ENCODE results near the gene LYSMD1.

The LYSMD1 gene

GRCh38 chr1:151156515-151156819 is 9.2 kb downstream of the LYSMD1 start, which contains the start of gene TNFAIP8L2:
TNFAIP8L2 (plus strand) TSS chr1:151156649; CDS start chr1:151158698, 2,049 bp downstream.
- Histone ChIP-seq H3K9ac (ENCODE audit: low read depth, low read length) (peak within 1 kb of the TSS; percentile 55), H3K27ac (ENCODE audit: low read length) (peak within 1 kb of the TSS; percentile 89), H3K4me3 (ENCODE audit: low read depth in 1 of 2, low read length in 2 of 2) (peak within 1 kb of the TSS; percentile 18 to 54; a peak in 3 of 4 replicates), H2AFZ (ENCODE audit: low read depth, low read length) (peak within 1 kb of the TSS; percentile 73), H3K4me1 (ENCODE audit: insufficient read depth, low read length) (peaks cover 31% of the 10 kb centered on the region), H3K27me3 (ENCODE audit: insufficient read depth, low read length, poor library complexity) (no peaks in the 10 kb centered on the region), H3K36me3 (ENCODE audit: insufficient read depth, low read length) (peaks cover 29% of the 10 kb centered on the region), H3K9me3 (ENCODE audit: insufficient read depth, low read length, severe bottlenecking) (no peaks in the 10 kb centered on the region), H3K79me2 (ENCODE audit: insufficient read depth, low read length) (peaks cover 4% of the 10 kb centered on the region), H3K4me2 (ENCODE audit: insufficient read depth, low read length) (peak within 1 kb of the TSS; percentile 71), H4K20me1 (ENCODE audit: insufficient read depth, low read length) (no peaks in the 10 kb centered on the region)
- TF ChIP-seq EZH2 (IDR thresholded peaks at IDR 0.05; ENCODE audit: borderline replicate concordance, low read depth, low read length, severe bottlenecking) (no peak), CTCF (IDR thresholded peaks at IDR 0.05; ENCODE audit: borderline replicate concordance, extremely low read depth, low read length, poor library complexity, severe bottlenecking) (no peak)
- DNase-seq (peak; percentile 68), ATAC-seq (ENCODE audit: insufficient read depth, low read depth) (peak; percentile 56)

GRCh38 chr1:151147665-151148064 is 18.0 kb downstream of the LYSMD1 start:
- DNase-seq (no peak), ATAC-seq (ENCODE audit: insufficient read depth, low read depth) (no peak)
- Histone ChIP-seq H3K9ac (ENCODE audit: low read depth, low read length) (peak overlapping the region; percentile 57), H3K4me2 (ENCODE audit: insufficient read depth, low read length) (peak overlapping the region; percentile 87), H3K27me3 (ENCODE audit: insufficient read depth, low read length, poor library complexity) (no peaks in the 10 kb centered on the region), H3K27ac (ENCODE audit: low read length) (no peak overlapping the region), H3K4me3 (ENCODE audit: low read depth in 1 of 2, low read length in 2 of 2) (peak overlapping the region in 1 of 2 experiments; percentile 86; a peak in 2 of 4 replicates), H2AFZ (ENCODE audit: low read depth, low read length) (peak overlapping the region; percentile 77; the same call in 1 of the 2 replicates), H3K79me2 (ENCODE audit: insufficient read depth, low read length) (no peaks in the 10 kb centered on the region; the same call in 1 of the 2 replicates), H3K36me3 (ENCODE audit: insufficient read depth, low read length) (no peaks in the 10 kb centered on the region), H4K20me1 (ENCODE audit: insufficient read depth, low read length) (no peaks in the 10 kb centered on the region), H3K4me1 (ENCODE audit: insufficient read depth, low read length) (peaks cover 20% of the 10 kb centered on the region), H3K9me3 (ENCODE audit: insufficient read depth, low read length, severe bottlenecking) (no peaks in the 10 kb centered on the region)
- TF ChIP-seq CTCF (IDR thresholded peaks at IDR 0.05; ENCODE audit: borderline replicate concordance, extremely low read depth, low read length, poor library complexity, severe bottlenecking) (no peak), EZH2 (IDR thresholded peaks at IDR 0.05; ENCODE audit: borderline replicate concordance, low read depth, low read length, severe bottlenecking) (no peak)

GRCh38 chr1:151147132-151147503 is 18.6 kb downstream of the LYSMD1 start:
- TF ChIP-seq EZH2 (IDR thresholded peaks at IDR 0.05; ENCODE audit: borderline replicate concordance, low read depth, low read length, severe bottlenecking) (no peak), CTCF (IDR thresholded peaks at IDR 0.05; ENCODE audit: borderline replicate concordance, extremely low read depth, low read length, poor library complexity, severe bottlenecking) (no peak)
- peak overlapping the region; percentile 78 for H3K27ac ChIP-seq (ENCODE audit: low read length)
- H3K4me2 ChIP-seq (ENCODE audit: insufficient read depth, low read length), result peak overlapping the region; percentile 87
- H3K9me3 ChIP-seq (ENCODE audit: insufficient read depth, low read length, severe bottlenecking), result no peaks in the 10 kb centered on the region
- H3K9ac ChIP-seq (ENCODE audit: low read depth, low read length), result peak overlapping the region; percentile 57
- H3K79me2 ChIP-seq (ENCODE audit: insufficient read depth, low read length), result no peaks in the 10 kb centered on the region; the same call in 1 of the 2 replicates
- ATAC-seq (ENCODE audit: insufficient read depth, low read depth) (no peak), DNase-seq (no peak)
- no peaks in the 10 kb centered on the region for H3K27me3 ChIP-seq (ENCODE audit: insufficient read depth, low read length, poor library complexity)
- H3K4me3 ChIP-seq (ENCODE audit: low read depth in 1 of 2, low read length in 2 of 2), result peak overlapping the region; percentile 52 to 86; a peak in 3 of 4 replicates
- H4K20me1 ChIP-seq (ENCODE audit: insufficient read depth, low read length), result no peaks in the 10 kb centered on the region
- peaks cover 20% of the 10 kb centered on the region for H3K4me1 ChIP-seq (ENCODE audit: insufficient read depth, low read length)
- no peaks in the 10 kb centered on the region for H3K36me3 ChIP-seq (ENCODE audit: insufficient read depth, low read length)
- H2AFZ ChIP-seq (ENCODE audit: low read depth, low read length), result peak overlapping the region; percentile 77

Measured in DND-41 (cell line).